ENCODE results near the gene CELF1. TPM values are rescaled to one million over a fixed set of nuclear protein-coding genes. Genes with fewer than 3 reads are reported as not detected.

CELF1 gene
- total RNA-seq, 4 donors from 2014 or later = 90.3 to 210 (median 101) TPM

DNA sequence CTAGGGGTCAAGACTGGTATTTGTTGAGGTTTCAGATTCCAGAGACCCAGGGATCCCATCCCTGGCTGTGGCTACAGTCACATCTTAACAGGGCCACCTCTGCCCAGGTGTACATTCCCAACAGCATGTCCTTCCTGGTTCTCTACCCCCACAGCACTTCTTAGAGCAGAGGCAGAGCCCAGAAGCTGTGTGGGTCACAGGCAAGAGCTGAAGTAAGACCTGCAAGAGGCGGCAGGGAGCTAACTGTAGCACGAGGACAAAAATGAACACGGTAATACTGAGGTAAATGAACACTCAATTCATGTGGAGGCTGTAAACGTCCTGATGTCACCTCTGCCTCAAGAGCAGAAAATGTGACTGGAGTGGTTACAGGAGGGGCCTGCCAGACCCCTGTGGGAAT, 82.3 kb downstream of the CELF1 start:
- WGBS = 88% methylated on average over 4 of the region's 4 CpGs
- no peak overlapping the region for H3K4me3 ChIP-seq
- no peak for DNase-seq (ENCODE audit: low spot score in 2 of 2)
- H3K9me3 ChIP-seq = no peaks in the 10 kb centered on the region
- H3K36me3 ChIP-seq = peaks cover 74% of the 10 kb centered on the region
- peaks cover 24% of the 10 kb centered on the region for H3K4me1 ChIP-seq
- H3K27ac ChIP-seq = no peak overlapping the region
- no peaks in the 10 kb centered on the region for H3K27me3 ChIP-seq
- TF ChIP-seq POLR2AphosphoS5 (IDR thresholded peaks at IDR 0.05) (no peak), CTCF (IDR thresholded peaks at IDR 0.05) (no peak), EP300 (IDR thresholded peaks at IDR 0.05) (no peak), POLR2A (IDR thresholded peaks at IDR 0.05) (no peak)

DNA sequence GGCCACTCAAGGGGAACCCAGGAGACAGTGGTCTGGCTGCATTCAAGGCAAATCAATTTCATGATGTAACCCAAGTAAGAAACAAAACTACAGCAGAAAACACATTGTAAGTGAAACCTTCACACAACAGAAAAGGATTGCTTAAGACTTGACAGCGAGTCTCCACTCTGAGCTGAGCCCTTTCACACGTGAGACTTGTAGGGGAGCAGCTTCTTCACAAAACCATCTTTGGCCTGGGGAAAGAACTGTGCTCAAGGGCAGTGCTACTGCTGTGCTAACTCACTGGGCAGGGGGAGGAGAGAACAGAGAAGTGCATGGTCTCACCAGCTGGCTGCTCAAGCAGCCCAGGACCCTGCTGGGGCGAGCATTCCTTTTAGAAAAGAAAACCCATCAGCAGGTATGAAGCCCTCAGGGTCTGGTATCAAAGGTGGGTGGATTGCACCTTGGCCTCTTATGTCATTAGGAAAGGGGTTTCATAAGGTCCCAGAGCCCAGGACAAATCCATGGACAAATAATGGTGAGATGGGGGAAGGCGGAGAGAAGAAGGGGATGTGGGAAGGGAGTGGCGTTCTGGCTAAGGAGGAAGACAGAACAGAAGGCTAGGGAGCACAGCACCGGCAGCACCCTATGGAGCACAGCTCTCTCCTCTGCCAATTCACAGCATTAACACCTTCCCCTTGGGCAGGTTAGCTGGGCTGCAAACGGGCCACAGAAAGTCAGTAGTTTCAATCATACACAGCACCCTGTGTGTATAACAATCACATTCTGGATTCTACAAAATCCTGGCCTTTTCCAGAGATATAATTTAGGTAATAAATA, 83.4 kb downstream of the CELF1 start:
- DNase-seq (ENCODE audit: low spot score in 2 of 2) = no peak
- TF ChIP-seq POLR2AphosphoS5 (IDR thresholded peaks at IDR 0.05) (no peak), POLR2A (IDR thresholded peaks at IDR 0.05) (no peak), EP300 (IDR thresholded peaks at IDR 0.05) (no peak), CTCF (IDR thresholded peaks at IDR 0.05) (no peak)
- H3K9me3 ChIP-seq = no peaks in the 10 kb centered on the region
- 80% methylated on average over 7 of the region's 7 CpGs for WGBS
- no peak overlapping the region for H3K4me3 ChIP-seq
- no peaks in the 10 kb centered on the region for H3K27me3 ChIP-seq
- no peak overlapping the region for H3K27ac ChIP-seq
- peaks cover 63% of the 10 kb centered on the region for H3K36me3 ChIP-seq
- peaks cover 31% of the 10 kb centered on the region for H3K4me1 ChIP-seq

DNA sequence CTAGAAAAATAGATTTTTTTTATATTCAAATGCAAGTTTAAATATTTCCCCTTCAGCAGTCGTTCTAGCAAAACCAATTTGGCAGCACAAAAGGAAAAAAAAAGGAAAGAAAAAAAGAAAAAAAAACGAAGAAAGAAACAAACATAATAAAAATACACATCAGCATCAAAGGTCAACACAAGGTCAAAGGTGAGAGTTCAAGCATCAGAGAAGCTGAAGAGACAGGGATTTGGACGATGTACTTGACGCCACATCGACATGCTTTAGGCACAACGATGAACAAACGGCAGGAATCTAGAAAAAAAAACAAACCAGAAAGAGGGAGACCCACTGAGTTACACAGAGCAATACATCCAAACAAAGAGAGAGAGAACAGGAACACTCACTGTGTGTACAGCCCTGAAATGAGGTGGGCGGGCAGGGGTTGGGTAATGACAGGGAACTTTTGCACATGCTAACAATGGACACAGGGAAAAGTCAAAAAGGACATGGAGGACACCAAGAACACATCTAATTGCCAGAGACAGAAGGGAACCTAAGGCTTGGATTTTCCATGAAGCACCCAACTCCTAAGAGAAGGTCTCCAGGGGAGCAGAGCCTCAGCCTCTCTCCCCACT, 84.2 kb downstream of the CELF1 start:
- Histone ChIP-seq H3K27me3 (no peaks in the 10 kb centered on the region), H3K4me1 (peaks cover 33% of the 10 kb centered on the region), H3K36me3 (peaks cover 62% of the 10 kb centered on the region), H3K4me3 (no peak overlapping the region), H3K27ac (no peak overlapping the region), H3K9me3 (no peaks in the 10 kb centered on the region)
- WGBS = 67% methylated on average over 8 of the region's 8 CpGs
- no peak for DNase-seq (ENCODE audit: low spot score in 2 of 2)
- TF ChIP-seq POLR2A (IDR thresholded peaks at IDR 0.05) (no peak), EP300 (IDR thresholded peaks at IDR 0.05) (no peak), CTCF (IDR thresholded peaks at IDR 0.05) (no peak), POLR2AphosphoS5 (IDR thresholded peaks at IDR 0.05) (no peak)

DNA sequence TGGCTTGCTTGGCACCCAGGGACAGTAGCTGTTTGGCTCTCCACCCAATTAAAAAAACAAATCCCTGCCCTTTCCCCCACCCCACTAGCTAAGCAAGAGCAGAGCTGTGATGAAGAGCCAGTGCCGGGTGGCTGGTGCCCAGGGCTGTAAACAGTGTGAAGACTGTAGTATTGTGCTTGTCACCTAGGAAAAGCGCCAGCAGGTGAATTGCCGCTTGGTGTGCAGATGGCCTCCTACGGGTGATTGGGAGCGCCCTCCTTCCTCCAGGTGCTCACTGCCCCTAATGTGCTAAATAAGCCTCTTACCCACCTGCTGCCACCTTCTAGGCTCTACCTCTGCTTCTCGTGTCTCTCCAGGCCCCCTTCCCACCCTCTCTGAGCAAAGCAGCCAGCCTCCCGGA, 85.6 kb downstream of the CELF1 start:
- peak overlapping the region; percentile 63 for H3K27ac ChIP-seq

More for the DNA sequence above, 85.6 kb downstream of the CELF1 start:
- DNase-seq (ENCODE audit: low spot score in 2 of 2) = no peak
- Histone ChIP-seq H3K27me3 (no peaks in the 10 kb centered on the region), H3K4me3 (no peak overlapping the region), H3K36me3 (peaks cover 55% of the 10 kb centered on the region), H3K9me3 (no peaks in the 10 kb centered on the region), H3K4me1 (peaks cover 33% of the 10 kb centered on the region)
- WGBS = 53% methylated on average over 7 of the region's 7 CpGs
- TF ChIP-seq CTCF (IDR thresholded peaks at IDR 0.05) (no peak), POLR2AphosphoS5 (IDR thresholded peaks at IDR 0.05) (no peak), POLR2A (IDR thresholded peaks at IDR 0.05) (no peak), EP300 (IDR thresholded peaks at IDR 0.05) (no peak)
